ENCODE measurements around the gene CHAF1A.

DNA sequence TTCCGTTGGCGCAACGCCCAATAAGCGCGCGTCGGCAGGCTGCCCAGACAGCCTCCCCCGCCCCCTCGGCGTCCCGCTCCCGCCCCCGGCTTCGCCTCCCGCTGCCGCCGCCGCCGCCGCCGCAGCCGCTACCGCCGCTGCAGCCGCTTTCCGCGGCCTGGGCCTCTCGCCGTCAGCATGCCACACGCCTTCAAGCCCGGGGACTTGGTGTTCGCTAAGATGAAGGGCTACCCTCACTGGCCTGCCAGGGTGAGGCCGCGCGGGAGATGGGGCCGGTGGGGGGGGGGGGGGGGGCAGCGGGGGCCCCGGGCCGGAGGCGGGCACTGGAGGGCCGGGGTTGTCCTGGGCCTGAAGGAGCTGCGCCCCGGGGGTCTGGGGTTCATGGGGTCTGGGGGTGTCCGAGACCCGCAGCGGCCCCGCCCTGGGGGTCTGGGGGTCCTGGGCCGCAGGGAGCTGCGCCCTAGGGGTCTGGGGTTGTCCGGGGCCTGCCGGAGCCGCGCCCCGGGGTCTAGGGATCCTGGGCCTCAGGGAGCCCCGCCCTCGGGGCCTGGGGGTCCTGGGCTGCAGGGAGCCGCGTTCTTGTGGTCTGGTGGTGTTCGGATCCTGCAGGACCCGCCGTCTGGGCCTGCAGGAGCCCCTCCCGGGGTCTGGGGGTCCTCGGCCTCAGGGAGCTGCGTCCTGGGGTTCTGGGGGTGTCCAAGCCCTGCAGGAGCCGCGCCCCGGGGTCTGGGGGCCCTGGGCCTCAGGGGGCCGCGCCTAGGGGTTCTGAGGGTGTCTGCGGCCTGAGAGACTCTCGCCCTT lies 69.9 kb downstream of the CHAF1A start, which contains the start of gene HDGFL2:
- TF ChIP-seq POLR2A (IDR thresholded peaks at IDR 0.05; ENCODE audit: low read depth, low read length) (no peak), POU2F2 (IDR thresholded peaks at IDR 0.05; ENCODE audit: low read depth, low read length) (no peak), PAX5 (IDR thresholded peaks at IDR 0.05; ENCODE audit: insufficient read depth, low read length, severe bottlenecking) (no peak), SPI1 (IDR thresholded peaks at IDR 0.05; ENCODE audit: low read depth, low read length) (no peak), POLR2AphosphoS5 (IDR thresholded peaks at IDR 0.05; ENCODE audit: low read depth, low read length) (no peak), TAF1 (IDR thresholded peaks at IDR 0.05; ENCODE audit: low read depth, low read length) (no peak)

Data from GM12891 (cell line).